PC-9 (cell line): ENCODE results near the gene NOTCH3. TPM values are rescaled to one million over a fixed set of nuclear protein-coding genes. Genes with fewer than 3 reads are reported as not detected.

Experiments
- BruUV-seq: library from RNA; stranded (reverse); fragments of 400-500 nt; replicated peaks from 2 replicates; lab custom pipeline; 2021; lab: Mats Ljungman, UMichigan
- CTCF ChIA-PET: fragments of 300-600 bp; sonication (Branson Sonifier 250); formaldehyde crosslinking; loops from one replicate; lab custom pipeline; 2022; ENCODE audit warnings: antibody characterized with exemption; lab: Charles Lee
- POLR2A ChIA-PET: fragments of 300-600 bp; sonication (Branson Sonifier 250); formaldehyde crosslinking; loops from one replicate; lab custom pipeline; 2022; ENCODE audit warnings: antibody characterized with exemption; ENCODE audit not compliant: unreplicated experiment; lab: Charles Lee
- DNase-seq, 2 experiments: peaks; one replicate each; pipeline versions ENCODE4 v3.0.0 to v3.0.0-alpha.2; 2015 to 2022; ENCODE audit warnings: mixed read lengths in 1 of 2
- H2AFZ ChIP-seq: fragments of 200-600 bp; sonication (generic); 2 replicates; pipeline ENCODE4 v1.8.1; 2017; ENCODE audit warnings: antibody characterized with exemption
- H3F3A ChIP-seq: fragments of 200-600 bp; sonication (generic); 2 replicates; pipeline ENCODE4 v1.8.1; 2017; ENCODE audit warnings: antibody characterized with exemption, mild to moderate bottlenecking, low read depth; ENCODE audit not compliant: insufficient read depth
- H3K27ac ChIP-seq: fragments of 200-600 bp; sonication (generic); 2 replicates; pipeline ENCODE4 v1.6.1; 2016; ENCODE audit warnings: mixed run types
- H3K27me3 ChIP-seq: fragments of 200-600 bp; sonication (generic); 2 replicates; pipeline ENCODE4 v1.6.1; 2016; ENCODE audit warnings: low read depth, mixed run types; ENCODE audit not compliant: insufficient read depth
- H3K36me3 ChIP-seq: fragments of 200-600 bp; sonication (generic); 2 replicates; pipeline ENCODE4 v1.6.1; 2016; ENCODE audit warnings: low read depth, mixed run types
- H3K4me1 ChIP-seq: fragments of 200-600 bp; sonication (generic); replicated peaks from 2 replicates; pipeline ENCODE4 v1.6.1; 2016; ENCODE audit warnings: mixed run types; ENCODE audit not compliant: insufficient read depth
- H3K4me2 ChIP-seq: fragments of 200-600 bp; sonication (generic); 2 replicates; pipeline ENCODE4 v1.6.1; 2017; ENCODE audit warnings: mixed run types
- H3K4me3 ChIP-seq: fragments of 200-600 bp; sonication (generic); 2 replicates; pipeline ENCODE4 v1.6.1; 2016; ENCODE audit warnings: mixed run types
- H3K79me2 ChIP-seq: fragments of 200-600 bp; sonication (generic); 2 replicates; pipeline ENCODE4 v1.6.1; 2017; ENCODE audit warnings: low read depth, mixed run types
- H3K9me2 ChIP-seq: fragments of 200-600 bp; sonication (generic); 2 replicates; pipeline ENCODE4 v1.8.1; 2017; ENCODE audit warnings: mild to moderate bottlenecking; ENCODE audit not compliant: insufficient read depth
- H3K9me3 ChIP-seq: fragments of 200-600 bp; sonication (generic); 2 replicates; pipeline ENCODE4 v1.8.1; 2016; ENCODE audit warnings: low read depth; ENCODE audit not compliant: insufficient read depth
- H4K20me1 ChIP-seq: fragments of 200-600 bp; sonication (generic); 2 replicates; pipeline ENCODE4 v1.8.1; 2017; ENCODE audit not compliant: insufficient read depth
- CTCF ChIP-seq: fragments of 200-600 bp; sonication (generic); conservative IDR thresholded peaks from 2 replicates; pipeline ENCODE4 v1.6.1; 2017; ENCODE audit warnings: mixed run types, antibody characterized with exemption, mild to moderate bottlenecking, moderate library complexity
- EZH2 ChIP-seq: fragments of 200-600 bp; sonication (generic); IDR thresholded peaks from 2 replicates; pipeline ENCODE4 v1.8.0; 2017; ENCODE audit warnings: antibody characterized with exemption, low read depth
- intact Hi-C: fragments of 100-400 bp; cut with micrococcal nuclease; formaldehyde crosslinking; loops from one replicate; pipeline ENCODE4 v1.10.0; 2022; ENCODE audit not compliant: unreplicated experiment
- total RNA-seq: library from RNA; stranded (reverse); gene quantifications from 2 replicates; pipeline ENCODE4 v1.2.3, GENCODE V29; 2021

The NOTCH3 gene
- total RNA-seq, 1 experiment from 2014 or later, result 115 TPM

GRCh38 chr19:15239337-15239949, 38.6 kb upstream of the NOTCH3 start:
- no peaks in the 10 kb centered on the region for H3K9me3 ChIP-seq
- H3K4me3 ChIP-seq, result no peak overlapping the region
- ChIA-PET POLR2A (interaction anchor here (0.6 kb wide), 1 partner anchor 180 kb away, joined by 5 read pairs; no protein-coding TSS in a partner anchor), CTCF (no interaction called here)
- H4K20me1 ChIP-seq, result peaks cover 16% of the 10 kb centered on the region
- TF ChIP-seq CTCF, result no peak
- TF ChIP-seq EZH2, result no peak
- no peak overlapping the region for H2AFZ ChIP-seq
- peaks cover 52% of the 10 kb centered on the region for H3F3A ChIP-seq
- H3K79me2 ChIP-seq, result no peaks in the 10 kb centered on the region
- no TSS peak for BruUV-seq
- H3K36me3 ChIP-seq, result peaks cover 36% of the 10 kb centered on the region
- no peak for DNase-seq
- no peak overlapping the region for H3K4me2 ChIP-seq
- peaks cover 21% of the 10 kb centered on the region for H3K4me1 ChIP-seq
- no peak overlapping the region for H3K27ac ChIP-seq
- intact Hi-C loops, result no loop called here
- no peaks in the 10 kb centered on the region for H3K27me3 ChIP-seq
- no peaks in the 10 kb centered on the region for H3K9me2 ChIP-seq

GRCh38 chr19:15238639-15239155, 37.9 kb upstream of the NOTCH3 start:
- no peak overlapping the region for H3K4me3 ChIP-seq
- intact Hi-C loops, result no loop called here
- ChIA-PET CTCF (no interaction called here), POLR2A (interaction anchor here (0.6 kb wide), 1 partner anchor 181 kb away, joined by 5 read pairs; no protein-coding TSS in a partner anchor)
- H3F3A ChIP-seq, result peaks cover 57% of the 10 kb centered on the region
- H3K9me2 ChIP-seq, result no peaks in the 10 kb centered on the region
- H3K9me3 ChIP-seq, result no peaks in the 10 kb centered on the region
- BruUV-seq, result no TSS peak
- no peak overlapping the region for H3K4me2 ChIP-seq
- no peaks in the 10 kb centered on the region for H3K79me2 ChIP-seq
- no peak overlapping the region for H3K27ac ChIP-seq
- peaks cover 26% of the 10 kb centered on the region for H3K4me1 ChIP-seq
- TF ChIP-seq EZH2, result no peak
- TF ChIP-seq CTCF, result no peak
- DNase-seq, result no peak
- peaks cover 13% of the 10 kb centered on the region for H4K20me1 ChIP-seq
- H2AFZ ChIP-seq, result no peak overlapping the region
- no peaks in the 10 kb centered on the region for H3K27me3 ChIP-seq
- H3K36me3 ChIP-seq, result peaks cover 32% of the 10 kb centered on the region

GRCh38 chr19:15237759-15238638, 37.2 kb upstream of the NOTCH3 start:
- no TSS peak for BruUV-seq
- Histone ChIP-seq H3F3A (peaks cover 63% of the 10 kb centered on the region), H3K9me2 (no peaks in the 10 kb centered on the region), H3K79me2 (no peaks in the 10 kb centered on the region), H4K20me1 (peaks cover 12% of the 10 kb centered on the region), H3K9me3 (no peaks in the 10 kb centered on the region), H3K4me3 (no peak overlapping the region), H3K27ac (no peak overlapping the region), H2AFZ (no peak overlapping the region), H3K4me2 (no peak overlapping the region), H3K27me3 (no peaks in the 10 kb centered on the region), H3K4me1 (peaks cover 30% of the 10 kb centered on the region), H3K36me3 (peaks cover 28% of the 10 kb centered on the region)
- ChIA-PET CTCF (no interaction called here), POLR2A (no interaction called here)
- no peak for DNase-seq
- TF ChIP-seq CTCF, result no peak
- intact Hi-C loops, result no loop called here
